ENCODE data around the gene MALAT1.
A peak's percentile ranks its signal among the peaks of the same experiment; 100 is the strongest.

DNA sequence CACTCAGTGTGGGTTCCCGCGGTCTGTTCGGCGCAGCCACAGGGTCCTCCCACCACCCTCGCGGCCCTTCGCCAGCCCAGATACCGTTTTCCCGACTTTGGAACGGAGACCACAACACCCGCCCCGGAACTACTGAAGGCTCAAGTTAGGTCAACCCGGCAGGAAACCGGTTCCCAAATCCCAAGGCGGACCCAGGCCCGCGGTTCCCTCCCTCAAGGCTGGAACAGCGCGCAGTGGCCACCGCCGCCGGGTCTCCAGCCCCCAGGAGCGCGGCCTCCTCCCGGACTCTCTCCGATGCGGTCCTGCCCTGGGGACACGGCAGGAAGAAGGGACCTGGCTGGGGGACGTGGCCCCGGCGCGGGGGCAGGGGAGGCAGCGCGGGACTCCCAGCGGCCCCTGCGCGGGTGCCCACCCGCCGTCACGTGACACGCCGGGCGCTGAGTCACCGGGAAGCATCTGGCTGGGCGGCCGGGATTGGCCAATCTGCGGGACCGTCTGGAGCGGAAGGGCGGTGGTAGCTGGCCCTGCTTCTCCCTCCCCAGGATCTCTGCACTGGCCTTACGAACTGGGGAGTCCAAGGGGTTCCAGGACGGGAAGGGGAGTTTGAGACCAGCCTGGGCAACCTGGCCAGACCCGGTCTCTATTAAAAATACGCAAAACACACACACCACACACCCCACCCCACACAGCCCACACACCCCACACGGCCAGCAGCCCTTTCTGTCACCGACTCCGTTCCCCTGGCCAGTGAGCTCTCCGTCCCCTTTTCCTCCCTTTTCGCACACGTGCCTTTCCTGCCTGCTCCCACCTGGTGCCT is 21.5 kb upstream of the MALAT1 start:
- TF ChIP-seq, protein P1, sequence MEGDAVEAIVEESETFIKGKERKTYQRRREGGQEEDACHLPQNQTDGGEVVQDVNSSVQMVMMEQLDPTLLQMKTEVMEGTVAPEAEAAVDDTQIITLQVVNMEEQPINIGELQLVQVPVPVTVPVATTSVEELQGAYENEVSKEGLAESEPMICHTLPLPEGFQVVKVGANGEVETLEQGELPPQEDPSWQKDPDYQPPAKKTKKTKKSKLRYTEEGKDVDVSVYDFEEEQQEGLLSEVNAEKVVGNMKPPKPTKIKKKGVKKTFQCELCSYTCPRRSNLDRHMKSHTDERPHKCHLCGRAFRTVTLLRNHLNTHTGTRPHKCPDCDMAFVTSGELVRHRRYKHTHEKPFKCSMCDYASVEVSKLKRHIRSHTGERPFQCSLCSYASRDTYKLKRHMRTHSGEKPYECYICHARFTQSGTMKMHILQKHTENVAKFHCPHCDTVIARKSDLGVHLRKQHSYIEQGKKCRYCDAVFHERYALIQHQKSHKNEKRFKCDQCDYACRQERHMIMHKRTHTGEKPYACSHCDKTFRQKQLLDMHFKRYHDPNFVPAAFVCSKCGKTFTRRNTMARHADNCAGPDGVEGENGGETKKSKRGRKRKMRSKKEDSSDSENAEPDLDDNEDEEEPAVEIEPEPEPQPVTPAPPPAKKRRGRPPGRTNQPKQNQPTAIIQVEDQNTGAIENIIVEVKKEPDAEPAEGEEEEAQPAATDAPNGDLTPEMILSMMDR (IDR thresholded peaks at IDR 0.05), result peak in 1 of 3 donors; percentile 27
- TF ChIP-seq POLR2A (IDR thresholded peaks at IDR 0.05), result peak; percentile 93
- peak; percentile 80 for TF ChIP-seq EP300 (IDR thresholded peaks at IDR 0.05)
